Astrocyte (in vitro differentiated cells and primary cell): ENCODE results near the gene TMEM87A.

ENCODE experiments used
- EZH2 ChIP-seq: IDR thresholded peaks from 2 replicates; pipeline ENCODE4 v1.6.1; 2012; ENCODE audit warnings: mild to moderate bottlenecking, low read length, inconsistent platforms; ENCODE audit not compliant: insufficient read depth
- TF ChIP-seq, protein P1 (sequence below): IDR thresholded peaks from 2 replicates; pipeline ENCODE4 v1.5.1; 2011; ENCODE audit warnings: low read depth, mild to moderate bottlenecking, inconsistent platforms, low read length, moderate library complexity; ENCODE audit not compliant: insufficient read depth

GRCh38 chr15:42282344-42282743 lies 9.1 kb upstream of the TMEM87A start:
- TF ChIP-seq, protein P1, sequence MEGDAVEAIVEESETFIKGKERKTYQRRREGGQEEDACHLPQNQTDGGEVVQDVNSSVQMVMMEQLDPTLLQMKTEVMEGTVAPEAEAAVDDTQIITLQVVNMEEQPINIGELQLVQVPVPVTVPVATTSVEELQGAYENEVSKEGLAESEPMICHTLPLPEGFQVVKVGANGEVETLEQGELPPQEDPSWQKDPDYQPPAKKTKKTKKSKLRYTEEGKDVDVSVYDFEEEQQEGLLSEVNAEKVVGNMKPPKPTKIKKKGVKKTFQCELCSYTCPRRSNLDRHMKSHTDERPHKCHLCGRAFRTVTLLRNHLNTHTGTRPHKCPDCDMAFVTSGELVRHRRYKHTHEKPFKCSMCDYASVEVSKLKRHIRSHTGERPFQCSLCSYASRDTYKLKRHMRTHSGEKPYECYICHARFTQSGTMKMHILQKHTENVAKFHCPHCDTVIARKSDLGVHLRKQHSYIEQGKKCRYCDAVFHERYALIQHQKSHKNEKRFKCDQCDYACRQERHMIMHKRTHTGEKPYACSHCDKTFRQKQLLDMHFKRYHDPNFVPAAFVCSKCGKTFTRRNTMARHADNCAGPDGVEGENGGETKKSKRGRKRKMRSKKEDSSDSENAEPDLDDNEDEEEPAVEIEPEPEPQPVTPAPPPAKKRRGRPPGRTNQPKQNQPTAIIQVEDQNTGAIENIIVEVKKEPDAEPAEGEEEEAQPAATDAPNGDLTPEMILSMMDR = no peak
- TF ChIP-seq EZH2 = no peak
